Transverse colon (tissue), 4 donors: ENCODE data around the gene ATP2B3. TPM values are rescaled to one million over a fixed set of nuclear protein-coding genes. Genes with fewer than 3 reads are reported as not detected.

Experiments
- DNase-seq: peaks from one replicate; pipeline ENCODE4 v3.0.0-alpha.2; 2019
- H3K27ac ChIP-seq, 4 donors: fragments of 200-600 bp; sonication (generic); 2 replicates each; pipeline ENCODE4 v1.5.1; 2016 to 2018; ENCODE audit warnings: inconsistent platforms in 4 of 4
- H3K27me3 ChIP-seq: fragments of 200-600 bp; sonication (generic); 2 replicates; pipeline ENCODE4 v1.5.1; 2017; ENCODE audit warnings: inconsistent platforms
- H3K36me3 ChIP-seq, 4 donors: fragments of 200-600 bp; sonication (generic); 2 replicates each; pipeline ENCODE4 v1.5.1; 2017 to 2019; ENCODE audit warnings: inconsistent platforms in 4 of 4
- H3K4me1 ChIP-seq, 4 donors: fragments of 200-600 bp; sonication (generic); 2 replicates each; pipeline ENCODE4 v1.5.1; 2017 to 2020; ENCODE audit warnings: inconsistent platforms in 4 of 4
- H3K4me3 ChIP-seq, 4 donors: fragments of 200-600 bp; sonication (generic); 1 replicate in 1 of 4; 2 replicates in 3 of 4; pipeline versions ENCODE4 v1.5.1 to v1.6.1; 2017 to 2019; ENCODE audit warnings: inconsistent platforms in 4 of 4
- H3K9me3 ChIP-seq, 2 donors: fragments of 200-600 bp; sonication (generic); 2 replicates each; pipeline ENCODE4 v1.5.1; 2017 to 2019; ENCODE audit warnings: inconsistent platforms in 2 of 2
- CTCF ChIP-seq, 5 experiments: fragments of 200-600 bp in 3 of 5; fragments of 450-650 bp in 2 of 5; sonication (generic) in 3 of 5; IDR thresholded peaks; 1 replicate in 2 of 5; 2 replicates in 3 of 5; pipeline ENCODE4 v1.5.1; 2016 to 2017; ENCODE audit warnings: antibody characterized with exemption in 5 of 5, inconsistent platforms in 3 of 5, mild to moderate bottlenecking in 2 of 5, moderate library complexity in 1 of 5
- EP300 ChIP-seq: sonication (generic); formaldehyde crosslinking; IDR thresholded peaks from one replicate; pipeline ENCODE4 v1.6.1; 2017; ENCODE audit warnings: antibody characterized with exemption, low read depth
- POLR2A ChIP-seq: fragments of 450-650 bp; IDR thresholded peaks from one replicate; pipeline ENCODE4 v1.6.1; 2016; ENCODE audit warnings: antibody characterized with exemption, mild to moderate bottlenecking, moderate library complexity
- POLR2AphosphoS5 ChIP-seq, 3 donors: sonication (generic); formaldehyde crosslinking; IDR thresholded peaks; one replicate each; pipeline ENCODE4 v1.6.1; 2016; ENCODE audit warnings: antibody characterized with exemption in 3 of 3
- WGBS, 2 donors: methylation state at CpG; one replicate each; pipeline ENCODE4 v1.1.5; 2018; ENCODE audit warnings: low coverage in 1 of 2; 5-methylcytosine and 5-hydroxymethylcytosine counted together
- in situ Hi-C, 4 donors: fragments of 200-750 bp; cut with MboI; loops; one replicate each; pipeline versions ENCODE4 v1.15.0 to v1.15.1; 2017; ENCODE audit warnings: low sequenced_read_pairs in 3 of 4, low pct_ligation_motif_present in 1 of 4, low pct_unique_long_range_greater_than_20kb in 1 of 4
- intact Hi-C: fragments of 100-400 bp; cut with DNase I; formaldehyde crosslinking; loops from one replicate; pipeline ENCODE4 v1.15.1; 2023; ENCODE audit warnings: low total_unique reads
- total RNA-seq, 4 donors: library from RNA; depleted of rRNA; stranded (reverse); fragments of >200 nt; gene quantifications; one replicate each; pipeline ENCODE4 v1.1.0, GENCODE V29; 2016

The ATP2B3 gene
- total RNA-seq, 4 donors from 2014 or later = not detected

DNA sequence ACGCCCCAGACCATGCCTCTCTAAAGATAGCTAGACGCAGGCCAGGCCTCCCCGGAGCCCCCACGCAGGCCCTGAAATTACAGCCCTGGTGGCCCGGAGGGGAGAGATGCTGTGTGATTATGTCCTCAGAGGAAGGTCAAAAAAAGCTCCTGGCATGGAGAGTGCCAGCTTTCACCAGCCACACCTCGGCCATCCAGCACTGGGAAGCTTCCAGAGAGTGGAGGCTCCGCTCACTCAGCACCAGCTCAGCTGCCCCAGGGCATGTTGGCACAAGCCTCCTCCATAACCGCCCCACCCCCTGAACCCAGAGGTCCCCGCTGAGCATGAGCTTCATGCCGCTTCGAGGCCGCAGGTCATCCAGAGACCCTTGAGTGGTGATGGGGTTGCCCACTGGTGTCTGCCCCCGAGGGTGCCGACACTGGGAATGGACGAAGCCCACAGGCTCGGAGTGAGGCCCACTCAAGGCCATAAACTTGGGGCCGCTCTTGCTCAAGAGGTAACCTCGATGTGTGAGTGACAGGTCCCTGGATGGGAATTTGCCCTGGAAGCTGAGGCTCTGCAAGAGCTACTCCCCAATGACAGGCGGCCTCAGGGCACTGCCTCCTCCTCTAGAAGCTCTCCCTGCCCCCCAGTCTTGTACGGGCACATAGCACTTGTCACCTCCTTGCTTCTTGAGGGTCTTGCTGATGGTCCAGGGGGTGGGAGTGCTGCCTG lies 27.1 kb upstream of the ATP2B3 start:
- Histone ChIP-seq H3K4me3 (no peak overlapping the region), H3K27me3 (peaks cover 3% of the 10 kb centered on the region), H3K9me3 (no peaks in the 10 kb centered on the region), H3K4me1 (peaks cover 0 to 5% (median 0%) of the 10 kb centered on the region in 4 donors), H3K36me3 (no peaks in the 10 kb centered on the region), H3K27ac (no peak overlapping the region)
- 87% methylated on average over 20 of the region's 20 CpGs; no CpG with 5 or more reads in 1 of the 2 donors for WGBS, 2 donors
- no peak for TF ChIP-seq POLR2AphosphoS5 (IDR thresholded peaks at IDR 0.05)
- TF ChIP-seq EP300 = no peak
- no peak for TF ChIP-seq POLR2A
- in situ Hi-C loops = no loop called here
- DNase-seq = no peak
- intact Hi-C loops = no loop called here

- peaks cover 7% of the 10 kb centered on the region for H3K27me3 ChIP-seq
- no peak for TF ChIP-seq EP300
- TF ChIP-seq CTCF (IDR thresholded peaks at IDR 0.05) = no peak
- TF ChIP-seq POLR2AphosphoS5 (IDR thresholded peaks at IDR 0.05) = no peak
- TF ChIP-seq POLR2A = no peak
- no peak for DNase-seq
- WGBS, 2 donors = 83% methylated on average over 6 of the region's 10 CpGs; no CpG with 5 or more reads in 1 of the 2 donors
- peaks cover 0 to 5% (median 0%) of the 10 kb centered on the region in 4 donors for H3K4me1 ChIP-seq
- in situ Hi-C loops = no loop called here
- no peak overlapping the region for H3K4me3 ChIP-seq
- no peaks in the 10 kb centered on the region for H3K9me3 ChIP-seq
- H3K36me3 ChIP-seq = no peaks in the 10 kb centered on the region
- H3K27ac ChIP-seq = no peak overlapping the region
- intact Hi-C loops = no loop called here
Measured at GRCh38 chrX:153491351-153491914, 26.0 kb upstream of the ATP2B3 start.

- in situ Hi-C loops = no loop called here
- TF ChIP-seq EP300 = no peak
- TF ChIP-seq POLR2A = no peak
- no peak for TF ChIP-seq POLR2AphosphoS5 (IDR thresholded peaks at IDR 0.05)
- TF ChIP-seq CTCF (IDR thresholded peaks at IDR 0.05) = no peak
Measured at GRCh38 chrX:153491918-153492317, 25.5 kb upstream of the ATP2B3 start.

DNA sequence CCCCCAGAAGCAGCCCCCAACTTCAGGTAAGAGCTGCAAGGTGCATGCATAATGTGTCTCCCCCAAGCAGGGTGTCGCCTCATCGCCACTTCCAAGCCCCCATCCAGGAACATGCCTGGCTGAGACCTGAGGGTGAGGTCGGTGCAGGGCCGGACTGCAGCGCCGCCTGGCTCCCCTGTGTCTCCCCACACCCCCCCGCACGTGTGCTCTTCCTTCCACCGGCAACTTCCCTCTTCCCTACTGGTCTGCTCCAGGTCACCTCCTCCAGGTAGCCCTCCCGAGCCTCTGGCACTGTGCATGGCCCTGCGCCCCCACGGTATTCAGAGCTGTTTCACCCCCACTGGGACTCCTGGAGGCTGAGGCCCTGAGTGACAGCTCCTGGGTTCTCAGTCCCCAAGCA lies 24.9 kb upstream of the ATP2B3 start:
- WGBS, 2 donors = 83% methylated on average over 12 of the region's 12 CpGs; no CpG with 5 or more reads in 1 of the 2 donors

More at GRCh38 chrX:153491918-153492317, 25.5 kb upstream of the ATP2B3 start:
- H3K36me3 ChIP-seq = no peaks in the 10 kb centered on the region
- no peaks in the 10 kb centered on the region for H3K9me3 ChIP-seq
- H3K4me1 ChIP-seq = peaks cover 0 to 5% (median 0%) of the 10 kb centered on the region in 4 donors
- intact Hi-C loops = no loop called here
- H3K27me3 ChIP-seq = peaks cover 7% of the 10 kb centered on the region
- WGBS, 2 donors = 51% methylated on average over 11 of the region's 11 CpGs; no CpG with 5 or more reads in 1 of the 2 donors
- DNase-seq = no peak
- no peak overlapping the region for H3K4me3 ChIP-seq
- no peak overlapping the region for H3K27ac ChIP-seq

More for the DNA sequence above, 24.9 kb upstream of the ATP2B3 start:
- Histone ChIP-seq H3K36me3 (no peaks in the 10 kb centered on the region), H3K4me3 (no peak overlapping the region), H3K27me3 (peaks cover 7% of the 10 kb centered on the region), H3K9me3 (no peaks in the 10 kb centered on the region), H3K27ac (no peak overlapping the region), H3K4me1 (peaks cover 0 to 5% (median 0%) of the 10 kb centered on the region in 4 donors)
- intact Hi-C loops (no loop called here), in situ Hi-C loops (no loop called here)
- DNase-seq = no peak
- TF ChIP-seq POLR2AphosphoS5 (IDR thresholded peaks at IDR 0.05) (no peak), EP300 (no peak), CTCF (IDR thresholded peaks at IDR 0.05) (no peak), POLR2A (no peak)
